Transverse colon (tissue), 3 donors: ENCODE results near the gene AGR2.

Experiments used
- CTCF ChIP-seq, 5 experiments: fragments of 200-600 bp in 3 of 5; fragments of 450-650 bp in 2 of 5; sonication (generic) in 3 of 5; IDR thresholded peaks; 1 replicate in 2 of 5; 2 replicates in 3 of 5; pipeline ENCODE4 v1.5.1; 2016 to 2017; ENCODE audit warnings: antibody characterized with exemption in 5 of 5, inconsistent platforms in 3 of 5, mild to moderate bottlenecking in 2 of 5, moderate library complexity in 1 of 5
- POLR2A ChIP-seq: fragments of 450-650 bp; IDR thresholded peaks from one replicate; pipeline ENCODE4 v1.6.1; 2016; ENCODE audit warnings: antibody characterized with exemption, mild to moderate bottlenecking, moderate library complexity

- TF ChIP-seq CTCF (IDR thresholded peaks at IDR 0.05), result no peak
- TF ChIP-seq POLR2A, result no peak
Measured at GRCh38 chr7:16778476-16778875, 26.3 kb downstream of the AGR2 start.
